K562 (cell line): ENCODE data around the gene FANCG. TPM values are rescaled to one million over a fixed set of nuclear protein-coding genes. Genes with fewer than 3 reads are reported as not detected.

Experiments
- ARID2 ChIP-seq: fragments of 450-650 bp; IDR thresholded peaks from 2 replicates; pipeline ENCODE4 v1.6.1; 2017; ENCODE audit warnings: antibody characterized with exemption, mild to moderate bottlenecking
- CC2D1A ChIP-seq: fragments of 450-650 bp; IDR thresholded peaks from 2 replicates; pipeline ENCODE4 v1.6.1; 2017; ENCODE audit warnings: mild to moderate bottlenecking
- E2F1 ChIP-seq: sonication (generic); formaldehyde crosslinking; IDR thresholded peaks from 2 replicates; pipeline ENCODE4 v1.8.1; 2023; ENCODE audit warnings: mild to moderate bottlenecking, missing genetic modification reagents, moderate library complexity
- E4F1 ChIP-seq: fragments of 250-450 bp; sonication (Bioruptor Pico); IDR thresholded peaks from 2 replicates; pipeline ENCODE4 v1.5.0; 2021; ENCODE audit warnings: mild to moderate bottlenecking, borderline replicate concordance
- ELF1 ChIP-seq: fragments of 200-800 bp; sonication (Bioruptor generic); IDR thresholded peaks from 2 replicates; pipeline ENCODE4 v1.6.1; 2016; ENCODE audit warnings: missing genetic modification characterization, missing compliant biosample characterization
- GTF2B ChIP-seq: IDR thresholded peaks from 2 replicates; pipeline ENCODE4 v1.6.1; 2011; ENCODE audit not compliant: insufficient read length; ENCODE audit errors: extremely low read depth
- HDAC1 ChIP-seq, 2 experiments: fragments of 450-650 bp; IDR thresholded peaks; 2 replicates each; pipeline ENCODE4 v1.6.1; 2016 to 2017; ENCODE audit warnings: inconsistent platforms in 1 of 2, mild to moderate bottlenecking in 1 of 2, moderate library complexity in 1 of 2
- HDAC6 ChIP-seq: IDR thresholded peaks from 2 replicates; pipeline ENCODE4 v1.6.1; 2012; ENCODE audit warnings: low read depth, mild to moderate bottlenecking, control low read depth, inconsistent platforms, low read length, moderate library complexity
- MEF2A ChIP-seq: IDR thresholded peaks from 2 replicates; pipeline ENCODE4 v1.6.1; 2011; ENCODE audit warnings: low read depth, mild to moderate bottlenecking, low read length, moderate library complexity; ENCODE audit not compliant: control insufficient read depth
- NR2C2 ChIP-seq, 2 experiments: fragments of 200-800 bp in 1 of 2; sonication (Bioruptor generic) in 1 of 2; sonication (generic) in 1 of 2; formaldehyde crosslinking in 1 of 2; IDR thresholded peaks; 2 replicates each; pipeline versions ENCODE4 v1.6.1 to v1.8.0; 2016 to 2022; ENCODE audit warnings: mild to moderate bottlenecking in 1 of 2, missing compliant biosample characterization in 1 of 2, missing genetic modification characterization in 1 of 2, missing genetic modification reagents in 1 of 2
- PHF20 ChIP-seq: fragments of 450-650 bp; IDR thresholded peaks from 2 replicates; pipeline ENCODE4 v1.6.1; 2018; ENCODE audit not compliant: partially characterized antibody
- PRMT5 ChIP-seq: sonication (generic); formaldehyde crosslinking; IDR thresholded peaks from 2 replicates; pipeline ENCODE4 v1.5.0; 2020; ENCODE audit warnings: missing genetic modification reagents
- SMARCC2 ChIP-seq: fragments of 450-650 bp; IDR thresholded peaks from 2 replicates; pipeline ENCODE4 v1.6.1; 2017; ENCODE audit warnings: antibody characterized with exemption, moderate library complexity, mild to moderate bottlenecking, low read depth
- XRCC3 ChIP-seq: fragments of 450-650 bp; IDR thresholded peaks from 2 replicates; pipeline ENCODE4 v1.6.1; 2017; ENCODE audit warnings: mild to moderate bottlenecking, moderate library complexity
- ZNF311 ChIP-seq: fragments of 250-450 bp; sonication (Bioruptor Pico); IDR thresholded peaks from 2 replicates; pipeline ENCODE4 v1.4.0; 2020; ENCODE audit warnings: mild to moderate bottlenecking, moderate library complexity
- ZNF395 ChIP-seq: fragments of 200-800 bp; sonication (Bioruptor generic); IDR thresholded peaks from 2 replicates; pipeline ENCODE4 v1.6.1; 2017; ENCODE audit warnings: missing genetic modification characterization, missing compliant biosample characterization
- ZNF445 ChIP-seq: fragments of 250-450 bp; sonication (Bioruptor Pico); IDR thresholded peaks from 2 replicates; pipeline ENCODE4 v1.4.0; 2020; ENCODE audit warnings: low read depth, mild to moderate bottlenecking, moderate library complexity
- ZNF699 ChIP-seq: fragments of 250-450 bp; sonication (Bioruptor Pico); IDR thresholded peaks from 2 replicates; pipeline ENCODE4 v1.8.0; 2021; ENCODE audit warnings: mild to moderate bottlenecking, moderate library complexity; ENCODE audit not compliant: insufficient replicate concordance
- polyA plus RNA-seq, 8 experiments: library from polyadenylated mRNA; depleted of rRNA in 4 of 8; stranded (reverse) in 5 of 8; unstranded in 3 of 8; fragments of >200 nt; fragmentation: Nextera tagmentation in 2 of 8; fragmentation: Illumina TruSeq in 1 of 8; extraction: Ambion mirVana in 2 of 8; extraction: Trizol in 1 of 8; gene quantifications; 2 replicates each; pipeline versions ENCODE4 v1.2.1 to v1.2.3, GENCODE V29; 2011 to 2014; ENCODE audit warnings: inconsistent platforms in 1 of 8, missing spikeins in 1 of 8
- total RNA-seq, 7 experiments: library from RNA; depleted of rRNA in 6 of 7; stranded (reverse); fragments of >200 nt in 6 of 7; fragmentation: Illumina TruSeq in 2 of 7; extraction: Trizol in 2 of 7; gene quantifications; 2 replicates each; pipeline versions ENCODE4 v1.2.1 to v1.2.3, GENCODE V29; 2011 to 2021; ENCODE audit warnings: low replicate concordance in 1 of 7

The FANCG gene
- total and polyA plus RNA-seq, 9 of the 15 experiments (the other 6 are each of a cell fraction or from before 2014, with no cell fraction given): 7.5 to 43.9 (median 31.0) TPM

DNA sequence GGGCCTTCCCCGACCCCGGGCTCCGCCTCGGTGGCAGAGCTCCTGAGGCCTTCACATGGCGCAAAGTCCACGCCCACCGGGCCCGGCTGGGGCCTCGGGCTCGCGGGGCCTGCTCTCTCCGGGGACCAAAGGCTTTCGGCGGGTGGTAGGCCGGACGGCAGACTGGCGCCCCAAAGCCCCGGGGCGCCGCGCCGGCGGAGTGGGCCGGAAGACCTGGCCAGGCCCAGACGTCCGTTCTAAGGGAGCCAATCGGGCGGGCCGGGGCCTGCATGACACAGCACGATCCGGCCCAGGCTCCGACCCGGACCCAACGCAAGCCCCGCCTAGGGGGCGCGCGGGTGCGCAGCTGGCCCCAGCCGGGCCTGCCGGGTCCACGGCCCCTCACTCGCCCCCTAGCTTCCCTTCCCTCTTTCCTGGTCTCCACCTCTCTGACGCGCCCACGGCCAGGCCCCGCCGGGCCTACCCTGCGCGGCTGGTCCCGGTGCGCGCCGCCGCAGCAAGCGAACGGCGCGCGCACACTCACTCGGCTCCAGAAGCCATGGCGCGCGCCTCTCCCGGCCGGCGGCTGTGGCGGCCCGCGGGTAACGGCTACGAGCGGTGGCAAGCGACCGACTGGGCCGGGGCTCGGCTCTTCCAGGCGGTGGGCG is 7.8 kb downstream of the FANCG start (continued):
- TF ChIP-seq ZNF395 (no peak; the same call in 1 of the 2 replicates), PHF20 (no peak), XRCC3 (no peak), HDAC6 (no peak), E2F1 (peak; percentile 75; the same call in 1 of the 2 replicates), PRMT5 (CRISPR knock-in tag) (0 out of 2 replicates have a peak, but pooled peaks have one; percentile 27), NR2C2 (CRISPR knock-in tag; IDR thresholded peaks at IDR 0.05) (no peak), NR2C2 (tag; IDR thresholded peaks at IDR 0.05) (peak; percentile 49), HDAC1 (IDR thresholded peaks at IDR 0.05) (peak in 1 of 2 experiments; percentile 68; a peak in 2 of 4 replicates), ELF1 (tag) (peak; percentile 63), E4F1 (CRISPR knock-in tag) (no peak), ZNF445 (CRISPR knock-in tag) (no peak), CC2D1A (no peak), ZNF311 (CRISPR knock-in tag) (no peak), ZNF699 (CRISPR knock-in tag) (no peak), GTF2B (no peak), MEF2A (no peak), SMARCC2 (no peak), ARID2 (no peak)
